Activated CD8-positive, alpha-beta memory T cell treated with anti-CD3 and anti-CD28 coated beads for 36 hours (primary cell): ENCODE measurements around the gene LYPD5. TPM values are rescaled to one million over a fixed set of nuclear protein-coding genes. Genes with fewer than 3 reads are reported as not detected.
"Not testable (repeated sequence)": the region's sequence is repeated elsewhere in the genome, so short reads cannot be mapped to it uniquely, and the experiment has no call there.

Experiments
- CTCF ChIA-PET: fragments of 350-600 bp; sonication (Branson Sonifier 250); formaldehyde crosslinking; loops from one replicate; lab custom pipeline; 2021; ENCODE audit warnings: antibody characterized with exemption; lab: Charles Lee
- POLR2A ChIA-PET: fragments of 350-600 bp; sonication (Branson Sonifier 250); formaldehyde crosslinking; loops from one replicate; lab custom pipeline; 2021; ENCODE audit warnings: antibody characterized with exemption; lab: Charles Lee
- total RNA-seq, 2 experiments: library from RNA; stranded (reverse); gene quantifications; one replicate each; pipeline ENCODE4 v1.2.3, GENCODE V29; 2021

LYPD5 gene
- total RNA-seq, 2 experiments from 2014 or later, result 0.32 to 0.73 TPM

DNA sequence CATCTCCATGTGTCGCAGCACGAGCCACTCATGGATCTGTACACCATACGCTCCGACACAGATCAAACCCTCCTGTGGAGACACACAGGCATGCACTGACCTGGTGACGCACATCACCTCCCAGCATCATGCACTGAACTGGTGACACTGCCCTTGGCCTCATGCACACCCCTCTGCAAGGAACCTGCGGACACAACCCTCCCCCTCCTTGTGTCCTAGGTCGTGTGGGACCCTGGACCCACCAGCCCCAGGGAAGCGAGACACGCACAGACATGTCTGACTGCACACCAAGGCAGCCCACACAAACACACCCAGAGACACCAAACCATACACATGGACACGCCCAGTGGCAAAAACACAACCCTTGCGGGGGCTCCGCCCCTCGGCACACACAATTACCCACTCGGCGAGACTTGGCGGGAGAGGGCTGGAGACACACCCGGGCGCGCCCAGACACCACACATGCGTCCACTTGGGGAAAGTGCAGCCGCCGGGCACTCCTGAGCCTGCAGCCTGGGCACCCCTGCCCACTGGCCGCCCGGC is 19.5 kb downstream of the LYPD5 start:
- POLR2A ChIA-PET, result no interaction called here

DNA sequence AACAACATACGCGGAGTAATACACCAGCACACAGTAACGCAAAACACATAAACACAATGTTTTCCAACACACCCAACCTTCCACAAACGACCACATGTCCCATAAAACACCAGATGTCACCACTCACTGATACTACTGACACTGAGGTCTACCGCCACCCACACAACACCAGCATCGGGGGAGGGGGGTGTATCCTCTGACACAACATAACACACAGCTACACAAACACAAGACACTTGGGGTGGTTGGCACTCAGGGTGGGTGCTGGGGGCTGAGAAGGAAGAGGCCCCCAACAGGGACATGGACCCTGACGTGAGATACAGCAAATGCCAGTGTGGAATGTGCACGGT is 20.0 kb downstream of the LYPD5 start:
- ChIA-PET CTCF (interaction anchor here (1.8 to 9.8 kb wide), 3 partner anchors 15 to 37 kb away, joined by 10 to 120 read pairs (median 20); no protein-coding TSS in a partner anchor), POLR2A (interaction anchor here (1.1 to 2.2 kb wide), 4 partner anchors 28 to 186 kb away, joined by 4 to 26 read pairs (median 5); partner anchors contain the start of genes IRGQ, SMG9 and ZNF576)

More for the DNA sequence above, 19.5 kb downstream of the LYPD5 start:
- CTCF ChIA-PET, result interaction anchor here (2.4 to 9.8 kb wide), 2 partner anchors 16 to 37 kb away, joined by 20 to 120 read pairs; no protein-coding TSS in a partner anchor

DNA sequence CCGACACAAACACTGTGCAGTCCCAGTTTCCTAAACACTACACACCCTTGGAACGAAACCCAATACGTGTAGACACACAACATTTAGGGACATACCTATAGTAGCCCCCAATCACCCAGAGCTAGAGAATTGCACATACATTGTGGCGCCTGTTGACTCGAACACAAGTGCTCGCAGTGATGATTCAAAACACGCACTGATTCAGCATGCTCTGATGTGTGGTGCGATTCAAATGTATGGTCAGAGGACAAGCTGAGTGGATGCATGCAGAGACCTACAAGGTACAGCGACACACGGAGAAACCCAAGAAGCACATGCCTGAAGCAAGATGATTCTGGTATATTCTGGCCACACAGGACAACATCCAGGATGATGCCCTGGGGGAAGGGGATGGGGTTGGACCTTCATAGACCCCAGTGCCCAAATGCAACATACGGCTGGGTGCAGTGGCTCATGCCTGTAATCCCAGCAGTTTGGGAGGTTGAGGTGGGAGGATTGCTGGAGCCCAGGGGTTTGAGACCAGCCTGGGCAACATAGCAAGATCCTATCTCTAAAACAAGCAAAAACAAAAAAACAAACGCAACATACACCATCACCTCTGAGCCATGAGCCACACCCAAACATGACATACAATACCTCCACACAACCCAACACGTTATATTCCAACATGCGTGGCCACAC is 20.5 kb downstream of the LYPD5 start:
- ChIA-PET POLR2A (interaction anchor here (1.1 to 2.2 kb wide), 6 partner anchors 17 to 186 kb away, joined by 3 to 26 read pairs (median 5); partner anchors contain the start of genes IRGQ, SMG9 and ZNF576), CTCF (interaction anchor here (1.0 to 9.8 kb wide), 6 partner anchors 15 to 36 kb away, joined by 4 to 120 read pairs (median 8); no protein-coding TSS in a partner anchor)

DNA sequence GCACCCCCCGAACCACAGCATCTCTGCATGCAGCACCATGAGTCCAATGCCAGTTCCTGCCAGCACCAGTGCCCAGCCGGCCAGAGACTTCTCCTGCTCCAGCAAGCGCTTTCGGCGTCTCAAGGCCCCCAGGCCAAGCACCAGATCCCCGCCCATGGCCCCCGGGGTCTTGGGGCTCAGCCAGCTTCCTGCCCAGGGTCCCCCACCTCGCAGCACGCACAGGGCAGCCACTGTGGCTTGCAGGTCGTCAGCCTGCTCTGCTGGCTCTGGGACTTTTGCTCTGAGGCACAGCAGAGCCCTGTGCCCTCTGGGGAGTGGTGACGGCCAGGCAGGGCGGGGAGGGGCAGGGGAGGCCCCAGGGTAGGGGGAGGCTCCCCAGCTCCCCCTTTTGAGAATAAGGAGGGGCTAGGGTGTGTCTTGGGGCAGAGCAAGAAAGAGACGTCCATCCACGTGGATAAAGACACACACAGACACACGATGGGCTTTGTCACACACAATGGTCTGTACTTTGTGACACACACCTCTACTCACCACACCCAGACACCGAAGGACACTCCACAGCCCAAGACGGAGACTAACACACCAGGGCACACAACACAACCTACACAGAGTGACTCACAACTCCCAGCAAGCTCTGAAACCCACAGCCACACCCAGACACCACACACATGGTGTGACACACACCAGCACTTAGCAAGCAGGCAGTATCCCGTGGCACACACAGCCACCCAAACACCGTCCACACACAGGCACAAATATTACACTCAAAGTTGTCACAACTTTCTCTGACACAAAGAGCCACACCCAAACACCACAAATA is 21.3 kb downstream of the LYPD5 start, which contains the start of gene KCNN4:
TSS of gene KCNN4 (minus strand) at position 268 of the 820 bp plus-strand sequence. CDS start at position 156, 112 bp downstream.
- ChIA-PET POLR2A (interaction anchor here (1.1 to 2.2 kb wide), 6 partner anchors 16 to 185 kb away, joined by 3 to 26 read pairs (median 5); partner anchors contain the start of genes IRGQ, SMG9 and ZNF576), CTCF (interaction anchor here (0.6 to 9.8 kb wide), 10 partner anchors 14 to 112 kb away, joined by 3 to 120 read pairs (median 4); no protein-coding TSS in a partner anchor)

DNA sequence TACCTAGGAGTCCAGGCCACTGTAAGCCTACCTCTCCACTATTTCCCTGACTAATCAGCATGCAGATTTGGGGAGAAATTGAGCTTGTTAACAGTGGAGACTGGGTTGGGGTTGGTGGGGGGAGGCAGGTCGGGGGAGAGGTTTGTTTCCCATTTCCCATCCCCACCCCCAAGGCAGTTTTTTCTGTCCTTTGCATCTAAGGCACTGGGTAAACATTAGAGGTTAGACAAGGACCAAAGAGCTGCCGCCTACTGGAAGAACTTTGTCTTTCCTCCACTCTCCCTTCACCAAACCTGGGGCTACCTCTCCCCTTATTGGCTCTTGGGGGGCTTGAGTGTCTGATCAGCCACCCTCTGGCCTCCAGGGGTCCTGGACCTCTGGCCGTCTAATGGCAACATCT is 22.4 kb downstream of the LYPD5 start:
- CTCF ChIA-PET, result interaction anchor here (0.8 to 9.8 kb wide), 6 partner anchors 13 to 111 kb away, joined by 3 to 120 read pairs (median 4); no protein-coding TSS in a partner anchor
- POLR2A ChIA-PET, result interaction anchor here (1.6 to 2.2 kb wide), 3 partner anchors 15 to 26 kb away, joined by 6 to 26 read pairs (median 19); partner anchors contain the start of gene SMG9

DNA sequence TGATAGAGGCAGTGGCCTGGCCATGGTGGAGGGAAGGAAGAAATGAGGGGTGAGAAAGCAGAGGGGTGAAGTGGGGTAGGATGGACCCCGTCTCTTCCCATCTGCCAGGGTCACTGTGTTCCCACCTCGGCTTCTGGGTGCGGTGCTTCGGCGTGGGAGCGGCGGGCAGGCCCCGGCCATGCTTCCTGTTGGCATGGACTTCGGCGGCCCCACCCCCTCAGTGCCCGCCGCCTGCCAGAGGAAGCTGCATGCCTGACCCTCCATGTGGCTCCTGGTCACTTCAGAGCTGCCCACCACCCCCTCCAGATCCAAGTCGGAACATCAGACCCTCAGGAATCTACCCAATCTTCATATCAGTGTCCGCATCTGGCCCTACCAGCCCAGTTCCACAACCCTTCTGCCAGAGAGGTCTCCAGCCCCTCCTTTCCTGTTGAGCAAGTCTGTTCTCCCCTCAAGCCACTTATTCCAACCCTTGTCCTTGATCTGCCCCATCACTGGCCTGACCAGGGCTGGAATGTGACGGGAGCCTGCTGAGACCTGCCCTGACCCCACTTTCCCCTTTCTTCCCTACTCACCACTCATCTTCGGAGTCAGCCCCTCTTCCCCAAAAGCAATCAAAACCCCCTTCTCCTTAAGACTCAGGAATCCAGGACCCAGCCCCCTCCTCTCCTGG is 23.0 kb downstream of the LYPD5 start:
- CTCF ChIA-PET, result interaction anchor here (0.8 to 9.8 kb wide), 5 partner anchors 12 to 41 kb away, joined by 3 to 120 read pairs (median 3); no protein-coding TSS in a partner anchor
- POLR2A ChIA-PET, result interaction anchor here (1.5 to 1.6 kb wide), 2 partner anchors 16 to 25 kb away, joined by 4 to 6 read pairs; partner anchors contain the start of gene SMG9

DNA sequence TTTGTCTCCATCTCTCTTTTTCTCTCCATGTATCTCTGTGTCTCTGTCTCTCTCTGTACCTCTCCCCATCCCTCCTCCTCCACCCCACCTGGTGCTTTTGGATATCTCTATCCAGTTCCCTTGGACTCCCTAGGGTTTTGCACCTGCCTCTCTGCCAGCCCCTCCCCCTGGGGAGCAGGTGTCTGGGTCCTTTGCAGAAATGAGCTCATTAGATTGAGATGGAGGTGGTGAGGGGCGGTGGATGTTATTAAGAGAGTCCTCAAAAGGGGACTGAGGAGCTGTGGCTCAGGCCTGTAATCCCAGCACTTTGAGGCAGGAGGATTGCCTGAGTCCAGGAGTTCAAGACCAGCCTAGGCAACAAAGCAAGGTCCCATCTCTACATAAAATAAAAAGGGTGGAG is 23.6 kb downstream of the LYPD5 start:
- ChIA-PET CTCF (interaction anchor here (1.1 to 9.8 kb wide), 3 partner anchors 12 to 33 kb away, joined by 3 to 120 read pairs (median 15); no protein-coding TSS in a partner anchor), POLR2A (interaction anchor here (1.5 to 1.6 kb wide), 2 partner anchors 15 to 25 kb away, joined by 4 to 6 read pairs; partner anchors contain the start of gene SMG9)

DNA sequence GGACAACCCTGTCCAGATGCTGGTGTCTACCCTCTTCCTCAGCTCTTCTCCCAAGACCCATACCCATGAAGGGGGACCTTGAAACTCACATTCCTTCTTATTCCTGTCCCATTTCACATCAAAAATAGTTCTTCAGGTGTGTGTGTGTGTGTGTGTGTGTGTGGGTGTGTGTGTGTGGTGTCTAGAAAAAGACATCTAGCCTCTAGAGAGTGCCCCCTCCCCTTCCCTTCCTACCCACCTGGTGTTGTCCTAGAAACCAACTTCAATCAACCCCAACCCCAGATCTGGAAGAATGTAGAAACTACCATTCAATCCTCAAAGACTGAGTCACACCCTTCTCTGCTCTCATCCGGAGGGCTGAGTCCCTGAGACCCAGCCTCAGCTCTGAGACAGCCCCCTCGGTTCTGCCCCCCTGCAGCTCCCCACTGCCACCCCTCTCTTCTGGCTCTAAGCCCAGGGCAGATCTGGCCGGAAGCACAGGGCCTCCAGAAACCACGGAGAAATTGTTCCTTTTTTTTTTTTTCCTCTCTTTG is 25.0 kb downstream of the LYPD5 start:
- ChIA-PET POLR2A (interaction anchor here (0.6 to 0.7 kb wide), 2 partner anchors 14 to 109 kb away, joined by 3 to 4 read pairs; no protein-coding TSS in a partner anchor), CTCF (interaction anchor here (0.6 to 9.8 kb wide), 4 partner anchors 10 to 38 kb away, joined by 3 to 120 read pairs (median 10); partner anchors contain the start of gene SMG9)

DNA sequence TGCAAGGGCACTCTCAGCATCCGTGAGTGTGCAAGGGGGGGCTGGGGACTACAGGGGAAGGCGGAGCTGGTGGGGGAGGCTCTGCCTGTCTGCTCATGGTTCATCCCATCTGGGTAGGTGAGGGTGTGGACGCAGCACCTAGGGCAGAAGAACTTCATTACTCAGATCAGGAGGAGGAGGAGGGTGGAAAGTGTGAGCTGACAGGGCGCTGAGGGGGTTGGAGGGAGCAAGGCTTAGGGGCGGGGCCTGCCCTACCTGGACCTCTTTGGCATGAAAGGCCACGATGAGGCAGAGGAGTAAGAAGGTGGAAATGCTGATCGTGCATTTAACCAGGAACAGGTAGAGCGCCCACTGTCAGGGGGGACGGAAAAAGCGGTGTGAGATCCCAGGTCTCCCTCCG is 26.0 kb downstream of the LYPD5 start:
- ChIA-PET POLR2A (interaction anchor here (0.9 to 1.7 kb wide), 2 partner anchors 10 to 22 kb away, joined by 3 to 6 read pairs; partner anchors contain the start of gene SMG9), CTCF (interaction anchor here (1.7 to 9.8 kb wide), 2 partner anchors 8 to 9 kb away, joined by 5 to 120 read pairs; no protein-coding TSS in a partner anchor)

DNA sequence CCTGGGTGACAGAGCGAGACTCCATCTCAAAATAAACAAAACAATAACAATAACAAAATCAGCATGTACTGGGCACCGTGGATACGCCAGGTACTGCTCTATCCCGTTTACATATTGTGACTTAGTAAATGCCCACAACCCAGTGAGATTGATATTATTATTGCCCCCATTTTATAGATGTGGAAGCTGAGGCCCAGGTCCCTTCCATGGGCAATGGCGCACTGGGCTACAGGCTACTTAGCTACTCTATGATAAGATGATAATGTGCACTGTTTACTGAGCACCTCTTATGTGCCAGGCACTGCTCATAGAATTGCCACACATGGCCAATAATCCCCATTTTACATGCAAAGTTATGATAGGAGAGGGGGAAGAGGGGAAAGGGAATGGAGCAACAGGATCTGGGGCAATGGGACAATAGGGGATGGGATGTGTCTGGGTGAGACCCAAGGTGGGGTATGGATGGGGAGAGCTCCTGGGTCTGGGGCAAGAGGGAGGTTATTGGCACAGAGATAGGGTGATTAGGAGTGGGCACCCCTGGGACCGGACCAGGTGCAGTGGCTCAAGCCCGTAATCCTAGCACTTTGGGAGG is 26.9 kb downstream of the LYPD5 start:
- POLR2A ChIA-PET, result interaction anchor here (1.7 kb wide), 1 partner anchor 9 kb away, joined by 6 read pairs; no protein-coding TSS in a partner anchor
- CTCF ChIA-PET, result interaction anchor here (0.7 to 9.8 kb wide), 3 partner anchors 8 to 376 kb away, joined by 3 to 120 read pairs (median 5); no protein-coding TSS in a partner anchor

DNA sequence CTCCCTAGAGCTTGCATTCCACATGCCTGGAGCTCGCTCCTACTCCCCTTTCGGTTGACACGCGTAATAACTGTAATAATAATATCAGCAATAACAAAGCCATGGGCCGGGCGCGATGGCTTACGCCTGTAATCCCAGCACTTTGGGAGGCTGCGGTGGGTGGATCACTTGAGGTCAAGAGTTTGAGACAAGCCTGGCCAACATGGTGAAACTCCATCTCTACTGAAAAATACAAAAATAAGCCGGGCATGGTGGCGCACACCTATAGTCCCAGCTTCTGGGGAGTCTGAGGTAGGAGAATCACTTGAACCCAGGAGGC is 27.3 kb downstream of the LYPD5 start:
- CTCF ChIA-PET, result interaction anchor here (1.7 to 9.8 kb wide), 2 partner anchors 8 to 9 kb away, joined by 5 to 120 read pairs; no protein-coding TSS in a partner anchor
- POLR2A ChIA-PET, result not testable (repeated sequence)

DNA sequence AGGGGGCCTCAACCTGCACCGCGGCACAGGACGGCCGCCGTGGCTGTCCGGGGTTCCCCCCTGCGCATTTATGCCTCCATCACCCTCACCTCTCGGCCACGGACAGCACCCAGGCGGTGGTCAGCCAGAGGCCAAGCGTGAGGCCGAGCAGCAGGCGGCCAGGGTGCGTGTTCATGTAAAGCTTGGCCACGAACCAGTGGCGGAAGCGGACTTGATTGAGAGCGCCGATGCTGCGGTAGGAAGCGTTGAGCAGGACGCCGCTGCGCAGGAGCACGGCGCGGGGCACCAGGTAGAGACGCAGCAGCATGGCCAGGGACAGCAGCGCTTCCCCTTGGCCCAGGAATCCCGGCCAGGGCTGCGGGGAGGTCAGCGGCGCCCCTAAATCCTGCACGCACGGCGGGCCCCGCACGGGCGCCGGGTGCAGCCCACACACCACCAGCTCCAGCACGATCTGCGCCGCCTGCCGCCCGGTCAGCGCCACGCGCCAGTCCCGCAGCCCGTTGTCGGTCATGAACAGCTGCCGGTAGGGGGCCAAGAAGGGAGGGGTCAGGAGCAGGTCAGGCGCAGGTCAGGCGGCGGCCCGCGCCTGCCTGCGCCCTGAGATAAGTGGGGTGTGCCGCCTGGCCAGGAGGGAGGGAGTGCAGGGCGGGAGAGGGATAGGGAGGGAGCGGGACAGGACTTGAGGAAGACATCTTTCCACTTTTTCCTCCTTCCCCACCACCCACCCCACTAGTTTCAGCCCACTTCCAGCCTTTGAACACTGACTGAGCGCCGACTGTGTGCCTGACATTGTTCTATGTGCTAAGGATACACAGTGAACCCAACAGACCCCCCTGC is 27.9 kb downstream of the LYPD5 start:
- ChIA-PET POLR2A (no interaction called here), CTCF (interaction anchor here (9.8 kb wide), 1 partner anchor 7 kb away, joined by 120 read pairs; no protein-coding TSS in a partner anchor)

DNA sequence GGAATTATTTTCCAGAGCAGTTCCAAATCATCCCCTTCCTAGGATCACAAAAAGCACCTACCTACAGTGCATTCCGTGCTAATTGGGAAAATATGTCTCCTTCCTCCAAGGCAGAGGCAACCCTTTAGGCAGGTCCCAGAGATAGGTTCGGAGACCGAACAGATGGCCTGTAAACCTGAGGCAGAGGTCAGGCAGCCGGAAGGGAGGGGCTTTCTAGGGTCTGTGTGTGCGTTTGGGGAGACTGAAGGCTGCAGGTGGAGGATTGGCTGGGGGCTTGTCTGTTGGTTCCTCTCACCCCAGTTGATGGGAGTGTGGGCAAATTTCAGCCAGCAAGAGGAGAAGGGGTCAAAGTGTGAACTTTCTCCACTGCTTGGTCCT is 28.5 kb downstream of the LYPD5 start:
- CTCF ChIA-PET, result no interaction called here
- POLR2A ChIA-PET, result no interaction called here

DNA sequence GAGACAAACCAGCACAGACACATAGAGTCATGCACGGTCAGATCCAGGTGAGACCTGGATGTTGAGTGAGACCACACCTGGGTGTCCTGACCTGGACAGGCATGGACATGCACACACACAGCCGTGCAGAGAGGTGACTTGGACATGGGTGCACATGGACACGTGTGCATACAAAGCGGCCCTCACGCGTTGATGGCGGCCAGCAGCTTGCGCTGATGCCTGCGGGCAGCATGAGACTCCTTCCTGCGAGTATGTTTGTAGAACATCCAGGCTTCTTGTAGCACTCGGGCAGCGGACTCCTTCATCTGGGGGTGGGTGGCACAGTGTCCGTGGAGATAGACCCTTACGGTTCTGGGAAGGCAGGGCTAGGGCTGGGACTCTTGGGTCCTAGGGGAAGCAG is 33.0 kb downstream of the LYPD5 start:
- ChIA-PET CTCF (interaction anchor here (1.0 to 6.5 kb wide), 2 partner anchors 10 to 24 kb away, joined by 3 to 120 read pairs; partner anchors contain the start of gene KCNN4), POLR2A (interaction anchor here (1.2 kb wide), 1 partner anchor 15 kb away, joined by 5 read pairs; the partner anchor contains the start of gene SMG9)

DNA sequence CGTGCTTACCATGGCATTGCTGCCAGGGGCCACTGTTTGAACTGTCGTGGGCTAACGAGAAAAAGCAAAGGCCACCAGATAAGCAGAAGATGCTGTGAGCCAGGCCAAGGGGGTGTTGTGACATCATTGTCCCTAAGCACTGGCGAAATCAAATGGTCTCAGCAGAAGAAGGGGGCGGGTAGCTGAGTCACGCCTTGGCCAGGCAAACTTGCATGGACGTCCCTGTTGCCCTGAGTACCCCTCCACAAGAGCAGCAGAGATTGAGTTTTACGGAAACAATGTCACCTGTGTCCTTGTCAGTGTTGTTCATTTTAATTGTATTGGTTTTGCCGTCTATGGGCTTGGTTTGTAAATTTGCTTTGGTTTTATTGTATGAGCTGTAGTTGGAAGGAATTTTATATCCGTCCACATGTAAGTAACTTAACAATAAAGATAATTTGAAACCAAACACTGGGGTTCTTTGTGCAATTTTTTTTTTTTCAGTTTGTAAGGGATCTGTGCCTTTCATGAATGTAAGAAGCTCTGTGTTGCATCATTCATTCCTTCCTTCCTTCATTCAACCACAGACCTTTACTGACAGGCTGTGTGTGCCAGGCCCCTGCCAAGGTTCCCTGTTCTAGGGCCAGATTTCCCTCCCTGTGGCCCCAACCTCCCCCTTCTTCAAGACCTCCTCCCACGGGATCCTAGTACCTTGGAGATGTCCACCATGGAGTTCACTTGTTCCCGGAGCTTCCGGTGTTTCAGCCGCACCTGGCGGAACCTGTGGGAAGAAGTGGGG is 33.8 kb downstream of the LYPD5 start:
- ChIA-PET CTCF (interaction anchor here (1.0 to 6.5 kb wide), 4 partner anchors 10 to 23 kb away, joined by 3 to 120 read pairs (median 24); partner anchors contain the start of gene KCNN4), POLR2A (interaction anchor here (1.2 kb wide), 1 partner anchor 14 kb away, joined by 5 read pairs; the partner anchor contains the start of gene SMG9)
